HCT116 (cell line): ENCODE measurements around the gene TYRP1. TPM values are rescaled to one million over a fixed set of nuclear protein-coding genes. Genes with fewer than 3 reads are reported as not detected.

Source experiments
- ATAC-seq: fragments of 200-7000 bp; cut with Tn5 transposase; 2 replicates; pipeline ENCODE4 v1.9.1; 2020; ENCODE audit warnings: mild to moderate bottlenecking, moderate library complexity
- BruUV-seq: library from RNA; stranded (reverse); fragments of 400-500 nt; replicated peaks from 2 replicates; lab custom pipeline; 2021; lab: Mats Ljungman, UMichigan
- CTCF ChIA-PET: fragments of 300-600 bp; sonication (Branson Sonifier 250); formaldehyde crosslinking; loops from one replicate; lab custom pipeline; 2021; ENCODE audit warnings: antibody characterized with exemption; lab: Charles Lee
- POLR2A ChIA-PET: fragments of 300-600, 350-600 bp; sonication (Branson Sonifier 250); formaldehyde crosslinking; loops from one replicate; lab custom pipeline; 2021; ENCODE audit warnings: antibody characterized with exemption; lab: Charles Lee
- RAD21 ChIA-PET, 2 experiments: fragments of 300-600 bp; sonication (Branson Sonifier 250); formaldehyde crosslinking; loops; one replicate each; lab custom pipeline; 2023; ENCODE audit warnings: low total read pairs in 2 of 2; ENCODE audit not compliant: uncharacterized antibody in 2 of 2, unreplicated experiment in 2 of 2, low non-redundant PET in 1 of 2; lab: Charles Lee
- DNase-seq: peaks from one replicate; pipeline ENCODE4 v3.0.0-alpha.2; 2010; ENCODE audit warnings: low read depth, low spot score
- H2AFZ ChIP-seq: fragments of 200-600 bp; shearing (Covaris generic), sonication (generic); 2 replicates; pipeline ENCODE4 v1.6.1; 2017; ENCODE audit warnings: low read depth, mixed run types, mixed read lengths, antibody characterized with exemption, low read length; ENCODE audit not compliant: poor library complexity, severe bottlenecking
- H3K27ac ChIP-seq: 2 replicates; pipeline ENCODE4 v1.5.1; 2012; ENCODE audit warnings: low read depth, low read length
- H3K27me3 ChIP-seq: fragments of 200-600 bp; sonication (generic); 2 replicates; pipeline ENCODE4 v1.6.1; 2016; ENCODE audit warnings: mixed run types, low read length, mixed read lengths; ENCODE audit not compliant: insufficient read depth
- H3K36me3 ChIP-seq, 2 experiments: fragments of 200-500 bp in 1 of 2; fragments of 200-600 bp in 1 of 2; sonication (Bioruptor generic) in 1 of 2; sonication (generic) in 1 of 2; 2 replicates each; pipeline versions ENCODE4 v1.5.1 to v1.6.1; 2014 to 2016; ENCODE audit warnings: low read length in 2 of 2, inconsistent platforms in 1 of 2, mixed read lengths in 1 of 2, mixed run types in 1 of 2; ENCODE audit not compliant: insufficient read depth in 2 of 2, control insufficient read depth in 1 of 2
- H3K4me1 ChIP-seq, 2 experiments: fragments of 200-600 bp in 1 of 2; sonication (generic) in 1 of 2; 2 replicates each; pipeline versions ENCODE4 v1.5.1 to v1.6.1; 2012 to 2017; ENCODE audit warnings: low read length in 2 of 2, inconsistent platforms in 1 of 2, mild to moderate bottlenecking in 1 of 2, mixed read lengths in 1 of 2, mixed run types in 1 of 2, moderate library complexity in 1 of 2; ENCODE audit not compliant: insufficient read depth in 2 of 2, control insufficient read depth in 1 of 2
- H3K4me2 ChIP-seq: fragments of 200-600 bp; sonication (generic); 2 replicates; pipeline ENCODE4 v1.6.1; 2017; ENCODE audit warnings: mixed run types, low read length, mixed read lengths
- H3K4me3 ChIP-seq, 2 experiments: fragments of 200-600 bp in 1 of 2; sonication (generic) in 1 of 2; replicated peaks in 1 of 2; 2 replicates each; pipeline ENCODE4 v1.5.1; 2011 to 2016; ENCODE audit warnings: low read length in 2 of 2, control low read depth in 1 of 2, low read depth in 1 of 2, mild to moderate bottlenecking in 1 of 2, mixed read lengths in 1 of 2, mixed run types in 1 of 2
- H3K79me2 ChIP-seq: fragments of 200-600 bp; sonication (generic); 2 replicates; pipeline ENCODE4 v1.6.1; 2017; ENCODE audit warnings: mild to moderate bottlenecking, mixed run types, low read length, moderate library complexity, mixed read lengths; ENCODE audit not compliant: insufficient read depth
- H3K9ac ChIP-seq: fragments of 200-600 bp; sonication (generic); 2 replicates; pipeline ENCODE4 v1.6.1; 2016; ENCODE audit warnings: low read length, mixed read lengths
- H3K9me2 ChIP-seq: fragments of 200-600 bp; sonication (generic), shearing (Covaris generic); 2 replicates; pipeline ENCODE4 v1.6.1; 2017; ENCODE audit warnings: mixed run types, mild to moderate bottlenecking, moderate library complexity; ENCODE audit not compliant: insufficient read depth
- H3K9me3 ChIP-seq, 2 experiments: fragments of 200-500 bp in 1 of 2; fragments of 200-600 bp in 1 of 2; sonication (Bioruptor generic) in 1 of 2; sonication (generic) in 1 of 2; 2 replicates each; pipeline ENCODE4 v1.6.1; 2014 to 2017; ENCODE audit warnings: low read length in 2 of 2, mixed read lengths in 2 of 2, inconsistent platforms in 1 of 2, low read depth in 1 of 2, mild to moderate bottlenecking in 1 of 2, mixed run types in 1 of 2, moderate library complexity in 1 of 2; ENCODE audit not compliant: control insufficient read depth in 1 of 2, insufficient read depth in 1 of 2
- H4K20me1 ChIP-seq: fragments of 200-600 bp; sonication (generic), shearing (Covaris generic); 2 replicates; pipeline ENCODE4 v1.6.1; 2017; ENCODE audit warnings: mixed run types, mild to moderate bottlenecking, moderate library complexity; ENCODE audit not compliant: insufficient read depth
- CTCF ChIP-seq, 3 experiments: fragments of 200-600 bp in 1 of 3; sonication (generic) in 1 of 3; IDR thresholded peaks in 2 of 3; conservative IDR thresholded peaks in 1 of 3; 2 replicates each; pipeline ENCODE4 v1.5.1; 2012 to 2017; ENCODE audit warnings: low read depth in 2 of 3, low read length in 2 of 3, antibody characterized with exemption in 1 of 3, borderline replicate concordance in 1 of 3, control low read depth in 1 of 3, mild to moderate bottlenecking in 1 of 3, mixed read lengths in 1 of 3, mixed run types in 1 of 3, moderate library complexity in 1 of 3; ENCODE audit not compliant: insufficient read depth in 1 of 3
- EGR1 ChIP-seq: IDR thresholded peaks from 2 replicates; pipeline ENCODE4 v1.6.1; 2012; ENCODE audit warnings: low read depth
- SIN3A ChIP-seq: IDR thresholded peaks from 2 replicates; pipeline ENCODE4 v1.6.1; 2012; ENCODE audit warnings: low read depth
- SP1 ChIP-seq: IDR thresholded peaks from 2 replicates; pipeline ENCODE4 v1.6.1; 2012; ENCODE audit warnings: low read depth
- intact Hi-C: fragments of 100-400 bp; cut with micrococcal nuclease; formaldehyde crosslinking; loops from 2 replicates; pipeline ENCODE4 v1.10.0; 2022
- total RNA-seq: library from RNA; stranded (reverse); gene quantifications from one replicate; pipeline ENCODE4 v1.2.1, GENCODE V29; 2021; ENCODE audit not compliant: unreplicated experiment

Gene TYRP1
- total RNA-seq, 1 experiment from 2014 or later: not detected

DNA sequence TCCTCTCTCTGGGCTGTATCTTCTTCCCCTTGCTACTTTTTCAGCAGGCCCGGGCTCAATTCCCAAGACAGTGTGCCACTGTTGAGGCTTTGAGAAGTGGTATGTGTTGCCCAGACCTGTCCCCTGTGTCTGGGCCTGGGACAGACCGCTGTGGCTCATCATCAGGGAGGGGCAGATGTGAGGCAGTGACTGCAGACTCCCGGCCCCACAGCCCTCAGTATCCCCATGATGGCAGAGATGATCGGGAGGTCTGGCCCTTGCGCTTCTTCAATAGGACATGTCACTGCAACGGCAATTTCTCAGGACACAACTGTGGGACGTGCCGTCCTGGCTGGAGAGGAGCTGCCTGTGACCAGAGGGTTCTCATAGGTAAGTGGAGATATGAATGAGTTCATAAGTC lies 828 bp downstream of the TYRP1 start:
- no peaks in the 10 kb centered on the region for H3K4me1 ChIP-seq
- no peak overlapping the region for H3K27ac ChIP-seq
- BruUV-seq: no TSS peak
- intact Hi-C loops: no loop called here
- no peaks in the 10 kb centered on the region for H3K9me3 ChIP-seq
- H2AFZ ChIP-seq: no peak overlapping the region
- no peak for DNase-seq
- ChIA-PET CTCF (no interaction called here), RAD21 (no interaction called here), POLR2A (no interaction called here)
- TF ChIP-seq SIN3A: no peak
- no peak for TF ChIP-seq EGR1
- H3K9me2 ChIP-seq: no peaks in the 10 kb centered on the region
- no peak overlapping the region for H3K9ac ChIP-seq
- no peak overlapping the region for H3K4me3 ChIP-seq
- no peaks in the 10 kb centered on the region for H4K20me1 ChIP-seq
- no peak overlapping the region for H3K4me2 ChIP-seq
- ATAC-seq: no peak
- no peaks in the 10 kb centered on the region for H3K79me2 ChIP-seq
- no peaks in the 10 kb centered on the region for H3K36me3 ChIP-seq
- 0 out of 2 replicates have a peak, but pooled peaks cover 4% of the 10 kb centered on the region for H3K27me3 ChIP-seq

DNA sequence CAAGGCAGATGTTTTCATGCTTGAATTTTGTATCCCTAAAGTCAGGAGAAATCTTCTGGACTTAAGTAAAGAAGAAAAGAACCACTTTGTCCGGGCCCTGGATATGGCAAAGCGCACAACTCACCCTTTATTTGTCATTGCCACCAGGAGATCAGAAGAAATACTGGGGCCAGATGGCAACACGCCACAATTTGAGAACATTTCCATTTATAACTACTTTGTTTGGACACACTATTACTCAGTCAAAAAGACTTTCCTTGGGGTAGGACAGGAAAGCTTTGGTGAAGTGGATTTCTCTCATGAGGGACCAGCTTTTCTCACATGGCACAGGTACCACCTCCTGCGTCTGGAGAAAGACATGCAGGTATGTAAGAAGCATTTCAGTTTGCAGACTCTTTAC lies 2.3 kb downstream of the TYRP1 start:
- Histone ChIP-seq H3K27ac (no peak overlapping the region), H3K9me3 (no peaks in the 10 kb centered on the region), H3K4me1 (no peaks in the 10 kb centered on the region), H4K20me1 (no peaks in the 10 kb centered on the region), H2AFZ (no peak overlapping the region), H3K27me3 (0 out of 2 replicates have a peak, but pooled peaks cover 4% of the 10 kb centered on the region), H3K4me2 (no peak overlapping the region), H3K9ac (no peak overlapping the region), H3K4me3 (no peak overlapping the region)
- BruUV-seq: no TSS peak
- intact Hi-C loops: loop anchor here (5.0 kb wide), 1 partner anchor 1737 kb away; no protein-coding TSS in a partner anchor
- ATAC-seq (no peak), DNase-seq (no peak)
- POLR2A ChIA-PET: no interaction called here
- RAD21 ChIA-PET: no interaction called here
- TF ChIP-seq SP1 (no peak), CTCF (IDR thresholded peaks at IDR 0.05 in 2 of 3, conservative IDR thresholded peaks at IDR 0.05 in 1 of 3; ENCODE audit: borderline replicate concordance in 1 of 3, insufficient read depth in 1 of 3, low read depth in 2 of 3, low read length in 2 of 3) (no peak)
- TF ChIP-seq, all 23 proteins: peak for 0
- H3K36me3 ChIP-seq: no peaks in the 10 kb centered on the region
- CTCF ChIA-PET: no interaction called here
- H3K79me2 ChIP-seq: no peaks in the 10 kb centered on the region
- H3K9me2 ChIP-seq: no peaks in the 10 kb centered on the region
